Esophagus squamous epithelium (tissue), 5 donors: ENCODE data around the gene CYSRT1. TPM values are rescaled to one million over a fixed set of nuclear protein-coding genes. Genes with fewer than 3 reads are reported as not detected.

Source experiments
- DNase-seq: peaks from one replicate; lab custom pipeline; 2025; lab: John Stamatoyannopoulos, UW
- H3K27ac ChIP-seq, 4 donors: fragments of 200-600 bp; sonication (generic); one replicate each; pipeline ENCODE4 v1.5.1; 2016 to 2019; ENCODE audit warnings: mild to moderate bottlenecking in 1 of 4
- H3K27me3 ChIP-seq, 4 donors: fragments of 200-600 bp; sonication (generic); 1 replicate in 3 of 4; 2 replicates in 1 of 4; pipeline versions ENCODE4 v1.5.1 to v1.6.0; 2017 to 2021; ENCODE audit warnings: antibody characterized with exemption in 1 of 4
- H3K36me3 ChIP-seq, 3 donors: fragments of 200-600 bp; sonication (generic); one replicate each; pipeline ENCODE4 v1.5.1; 2016 to 2019
- H3K4me1 ChIP-seq, 3 donors: fragments of 200-600 bp; sonication (generic); one replicate each; pipeline ENCODE4 v1.5.1; 2017 to 2019
- H3K4me3 ChIP-seq, 4 donors: fragments of 200-600 bp; sonication (generic); 1 replicate in 3 of 4; 2 replicates in 1 of 4; pipeline ENCODE4 v1.5.1; 2016 to 2019; ENCODE audit warnings: mild to moderate bottlenecking in 2 of 4, moderate library complexity in 1 of 4
- H3K9me3 ChIP-seq, 3 donors: fragments of 200-600 bp; sonication (generic); one replicate each; pipeline ENCODE4 v1.5.1; 2016 to 2019
- POLR2A ChIP-seq, 4 donors: fragments of 450-650 bp; IDR thresholded peaks; one replicate each; pipeline ENCODE4 v1.6.1; 2017; ENCODE audit warnings: antibody characterized with exemption in 4 of 4, mild to moderate bottlenecking in 4 of 4, moderate library complexity in 3 of 4
- WGBS, 2 donors: methylation state at CpG; one replicate each; pipeline ENCODE4 v1.1.5; 2018; 5-methylcytosine and 5-hydroxymethylcytosine counted together
- intact Hi-C: fragments of 100-400 bp; cut with DNase I; formaldehyde crosslinking; loops from one replicate; pipeline ENCODE4 v1.15.0; 2022
- total RNA-seq, 4 donors: library from RNA; depleted of rRNA; stranded (reverse); fragments of >200 nt; gene quantifications; one replicate each; pipeline ENCODE4 v1.1.0, GENCODE V29; 2016
- TF ChIP-seq, protein P1 (sequence below), 6 experiments: fragments of 450-650 bp in 4 of 6; fragments of 200-600 bp in 2 of 6; sonication (generic) in 2 of 6; IDR thresholded peaks; one replicate each; pipeline ENCODE4 v1.5.1; 2016 to 2019; ENCODE audit warnings: antibody characterized with exemption in 6 of 6, mild to moderate bottlenecking in 4 of 6, moderate library complexity in 4 of 6
- donor health status: DM: yes; HTN: yes; CAD: no.

The CYSRT1 gene
- total RNA-seq, 4 donors from 2014 or later = 114 to 301 (median 152) TPM

DNA sequence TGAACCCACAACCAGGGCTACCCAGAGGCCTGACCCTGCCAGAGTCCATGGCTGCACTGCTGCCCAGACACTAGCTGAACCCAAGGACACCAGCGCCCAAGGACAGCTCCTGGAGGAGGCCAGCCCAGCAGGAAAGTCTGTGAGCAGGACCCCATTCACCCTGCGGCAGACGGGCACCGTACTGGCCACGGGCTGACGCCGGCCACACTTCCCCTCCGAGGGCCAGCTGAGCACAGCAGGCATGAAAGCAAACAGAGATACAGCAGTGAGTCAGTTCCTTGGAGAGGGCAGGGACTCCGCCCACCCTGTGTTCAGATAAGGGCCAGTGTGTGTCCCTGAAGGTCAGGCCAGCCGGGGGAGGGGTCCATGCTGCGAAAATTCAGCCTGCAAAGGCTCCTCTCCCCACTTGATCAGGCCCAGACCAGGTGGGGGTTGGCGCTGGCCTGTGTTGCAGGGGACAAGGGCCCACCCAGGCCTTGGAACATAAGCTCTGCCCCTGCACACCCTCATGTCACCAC is 6.2 kb upstream of the CYSRT1 start:
- Histone ChIP-seq H3K9me3 (no peaks in the 10 kb centered on the region), H3K4me1 (peaks cover 28 to 66% (median 33%) of the 10 kb centered on the region in 3 donors), H3K36me3 (peaks cover 0 to 29% (median 0%) of the 10 kb centered on the region in 3 donors), H3K27ac (peak overlapping the region in 3 of 4 donors; percentile 83 to 92 (median 91)), H3K27me3 (no peaks in the 10 kb centered on the region), H3K4me3 (peak overlapping the region; percentile 37 to 66 (median 50))
- no peak for DNase-seq
- WGBS, 2 donors = 69% methylated on average over 4 of the region's 12 CpGs; no CpG with 5 or more reads in 1 of the 2 donors
- TF ChIP-seq POLR2A (IDR thresholded peaks at IDR 0.05) = no peak
- TF ChIP-seq, protein P1, sequence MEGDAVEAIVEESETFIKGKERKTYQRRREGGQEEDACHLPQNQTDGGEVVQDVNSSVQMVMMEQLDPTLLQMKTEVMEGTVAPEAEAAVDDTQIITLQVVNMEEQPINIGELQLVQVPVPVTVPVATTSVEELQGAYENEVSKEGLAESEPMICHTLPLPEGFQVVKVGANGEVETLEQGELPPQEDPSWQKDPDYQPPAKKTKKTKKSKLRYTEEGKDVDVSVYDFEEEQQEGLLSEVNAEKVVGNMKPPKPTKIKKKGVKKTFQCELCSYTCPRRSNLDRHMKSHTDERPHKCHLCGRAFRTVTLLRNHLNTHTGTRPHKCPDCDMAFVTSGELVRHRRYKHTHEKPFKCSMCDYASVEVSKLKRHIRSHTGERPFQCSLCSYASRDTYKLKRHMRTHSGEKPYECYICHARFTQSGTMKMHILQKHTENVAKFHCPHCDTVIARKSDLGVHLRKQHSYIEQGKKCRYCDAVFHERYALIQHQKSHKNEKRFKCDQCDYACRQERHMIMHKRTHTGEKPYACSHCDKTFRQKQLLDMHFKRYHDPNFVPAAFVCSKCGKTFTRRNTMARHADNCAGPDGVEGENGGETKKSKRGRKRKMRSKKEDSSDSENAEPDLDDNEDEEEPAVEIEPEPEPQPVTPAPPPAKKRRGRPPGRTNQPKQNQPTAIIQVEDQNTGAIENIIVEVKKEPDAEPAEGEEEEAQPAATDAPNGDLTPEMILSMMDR (IDR thresholded peaks at IDR 0.05) = no peak
- intact Hi-C loops = no loop called here

DNA sequence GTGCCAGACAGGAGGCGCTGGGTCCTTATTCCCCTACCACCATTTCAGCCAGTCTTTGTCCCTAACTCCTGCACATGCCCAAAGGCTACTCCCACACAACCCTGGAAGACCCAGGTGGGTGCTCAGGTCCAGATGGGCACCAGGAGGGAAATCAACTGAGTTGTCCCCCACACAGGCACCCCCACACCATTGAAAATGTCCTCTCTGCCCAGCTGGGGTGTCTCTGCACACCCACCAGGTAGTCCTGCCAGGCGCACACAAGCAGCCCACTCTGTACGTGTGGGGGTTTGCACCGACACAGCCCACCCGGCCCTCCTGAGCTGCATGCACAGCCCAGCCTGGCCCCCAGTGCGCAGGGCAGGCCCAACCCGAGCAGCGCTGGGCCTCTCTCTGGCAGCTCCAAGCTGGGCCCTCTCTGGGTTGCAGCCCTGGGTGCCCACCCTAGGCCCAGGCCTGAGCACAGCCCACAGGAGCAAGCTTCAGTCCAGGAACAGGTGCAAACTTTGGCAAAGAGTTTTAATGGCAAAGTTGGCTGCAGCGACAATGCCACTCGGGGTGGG is 5.1 kb upstream of the CYSRT1 start:
- intact Hi-C loops = no loop called here
- Histone ChIP-seq H3K36me3 (peaks cover 0 to 19% (median 0%) of the 10 kb centered on the region in 3 donors), H3K27ac (no peak overlapping the region), H3K9me3 (no peaks in the 10 kb centered on the region), H3K27me3 (no peaks in the 10 kb centered on the region), H3K4me1 (peaks cover 38 to 76% (median 44%) of the 10 kb centered on the region in 3 donors), H3K4me3 (no peak overlapping the region)
- no peak for DNase-seq
- TF ChIP-seq, protein P1 (IDR thresholded peaks at IDR 0.05) = no peak
- no peak for TF ChIP-seq POLR2A (IDR thresholded peaks at IDR 0.05)
- WGBS, 2 donors = 92% methylated on average over 2 of the region's 10 CpGs

DNA sequence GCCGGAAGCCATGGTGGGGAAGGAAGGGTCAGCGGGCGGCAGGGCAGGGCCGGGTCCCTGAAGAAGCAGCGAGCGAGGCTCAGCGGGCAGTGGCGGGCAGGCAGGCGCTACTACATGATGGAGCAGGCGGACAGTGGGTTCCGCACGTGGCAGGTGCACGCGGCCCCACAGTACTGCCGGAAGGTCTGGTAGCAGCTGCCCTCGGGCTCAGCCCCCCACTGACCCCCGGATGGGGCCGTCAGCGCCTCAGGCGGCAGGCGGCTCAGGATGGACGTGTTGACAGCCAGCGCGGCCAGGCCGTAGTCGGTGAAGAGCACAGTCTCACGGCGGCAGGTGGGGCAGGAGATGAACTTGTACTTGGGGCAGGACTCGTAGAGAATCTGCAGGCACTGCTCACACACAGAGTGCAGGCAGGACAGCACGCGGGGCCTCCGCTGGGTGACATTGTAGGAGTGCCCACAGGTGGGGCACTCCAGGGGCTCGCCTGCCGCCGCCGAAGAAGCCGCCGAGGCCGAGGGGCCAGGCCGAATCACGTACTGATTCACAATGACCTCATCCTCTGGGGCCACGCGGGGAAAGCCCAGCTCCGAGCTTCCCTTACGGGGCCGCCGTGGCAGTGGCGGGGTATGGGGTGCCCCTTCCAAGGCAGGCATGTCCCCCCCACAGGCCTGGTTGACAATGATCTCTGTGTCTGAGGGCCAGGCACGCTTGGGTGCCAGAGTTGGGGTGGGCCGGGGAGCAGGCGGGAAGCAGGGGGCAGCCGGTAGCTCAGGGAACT is 4.5 kb upstream of the CYSRT1 start:
- intact Hi-C loops = no loop called here
- no peaks in the 10 kb centered on the region for H3K27me3 ChIP-seq
- WGBS, 2 donors = 91 to 95% methylated on average over 13 to 19 of the region's 52 CpGs
- H3K4me3 ChIP-seq = no peak overlapping the region
- no peak for DNase-seq
- H3K36me3 ChIP-seq = peaks cover 0 to 12% (median 0%) of the 10 kb centered on the region in 3 donors
- peaks cover 39 to 83% (median 44%) of the 10 kb centered on the region in 3 donors for H3K4me1 ChIP-seq
- peak overlapping the region in 1 of 4 donors; percentile 70 for H3K27ac ChIP-seq
- TF ChIP-seq POLR2A (IDR thresholded peaks at IDR 0.05) = no peak
- TF ChIP-seq, protein P1 (IDR thresholded peaks at IDR 0.05) = no peak
- no peaks in the 10 kb centered on the region for H3K9me3 ChIP-seq

DNA sequence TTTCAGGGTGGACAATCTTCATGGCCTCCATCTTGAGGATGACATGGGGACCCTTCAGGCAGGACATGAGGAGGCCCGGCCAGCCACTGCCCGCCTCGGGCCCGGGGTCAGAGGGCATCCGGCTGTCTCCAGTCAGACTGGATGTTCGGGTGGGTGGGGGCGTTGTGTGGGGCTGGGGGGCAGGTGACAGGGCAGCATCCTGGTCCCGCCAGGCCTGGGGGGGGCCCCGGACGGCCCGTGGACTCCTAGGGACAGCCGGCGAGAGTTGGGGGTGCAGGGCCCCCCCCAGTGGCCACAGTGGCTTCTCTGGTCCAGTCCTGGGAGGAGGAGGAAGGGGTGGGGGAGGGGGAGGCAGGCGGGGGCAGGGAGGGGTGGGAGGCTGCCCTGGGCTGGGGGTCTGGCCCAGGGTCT is 3.9 kb upstream of the CYSRT1 start:
- Histone ChIP-seq H3K4me3 (peak overlapping the region; percentile 30 to 89 (median 58)), H3K9me3 (no peaks in the 10 kb centered on the region), H3K4me1 (peaks cover 39 to 89% (median 45%) of the 10 kb centered on the region in 3 donors), H3K27ac (peak overlapping the region in 3 of 4 donors; percentile 65 to 97 (median 70)), H3K27me3 (no peaks in the 10 kb centered on the region), H3K36me3 (peaks cover 0 to 6% (median 0%) of the 10 kb centered on the region in 3 donors)
- TF ChIP-seq, protein P1 (IDR thresholded peaks at IDR 0.05) = no peak
- TF ChIP-seq POLR2A (IDR thresholded peaks at IDR 0.05) = no peak
- no CpG with 5 or more reads among the region's 14 CpGs for WGBS, 2 donors
- no peak for DNase-seq
- intact Hi-C loops = no loop called here
